Measurements from ENCODE around the gene MED26.

The MED26 gene

DNA sequence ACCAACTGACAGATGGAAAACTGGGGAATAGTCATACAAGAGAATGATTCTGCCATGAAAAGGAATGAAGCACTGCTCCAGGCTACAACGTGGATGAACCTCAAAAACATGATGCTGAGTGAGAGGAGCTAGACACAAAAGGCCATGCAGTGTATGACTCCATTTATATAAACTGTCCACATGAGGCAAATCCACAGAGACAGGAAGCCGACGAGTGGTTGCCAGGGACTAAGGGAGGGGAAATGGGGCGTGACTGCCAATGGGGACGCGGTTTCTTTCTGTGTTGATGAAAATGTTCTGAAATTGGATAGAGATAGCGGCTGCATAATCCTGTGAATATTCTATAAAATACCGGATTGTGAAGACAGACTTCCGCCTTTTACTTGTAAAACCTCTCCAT, 21.7 kb upstream of the MED26 start:
- no peak for DNase-seq (ENCODE audit: low read depth in 2 of 2)

DNA sequence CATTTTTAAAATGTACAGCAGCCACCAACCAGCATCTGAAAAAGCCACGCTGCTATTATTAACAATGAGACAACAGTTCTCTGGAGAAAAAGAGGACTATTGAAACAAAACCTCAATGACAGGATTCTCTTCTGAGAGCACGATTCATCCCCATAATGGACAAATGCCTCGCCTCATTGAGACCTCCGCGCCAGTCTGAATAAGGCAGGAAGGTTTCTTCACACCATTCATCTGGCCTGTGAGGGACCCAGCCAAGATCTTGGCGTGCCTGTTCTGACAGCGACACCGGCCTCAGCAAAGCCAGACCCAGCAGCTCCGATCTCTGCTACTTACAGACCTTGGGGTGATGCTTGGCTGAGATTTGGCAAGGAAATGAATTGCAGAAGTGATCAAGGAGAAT, 17.1 kb upstream of the MED26 start:
- no peak for DNase-seq (ENCODE audit: low read depth in 2 of 2)

DNA sequence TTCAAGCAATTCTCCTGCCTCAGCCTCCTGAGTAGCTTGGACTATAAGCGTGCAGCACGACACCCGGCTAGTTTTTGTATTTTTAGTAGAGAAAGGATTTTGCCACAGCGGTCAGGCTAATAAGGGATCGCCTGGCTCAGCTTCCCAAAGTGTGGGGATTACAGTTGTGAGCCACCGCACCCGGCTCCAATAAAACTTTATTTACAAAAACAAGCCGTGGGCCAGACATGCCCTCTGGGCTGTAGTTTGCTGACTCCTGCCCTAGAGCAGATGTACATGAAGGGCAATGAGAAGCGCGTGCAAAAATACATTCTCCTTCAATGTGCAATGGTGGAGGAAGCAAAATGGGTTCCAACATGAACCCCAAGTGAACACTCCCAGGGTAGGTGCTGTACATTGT, 13.7 kb upstream of the MED26 start:
- DNase-seq (ENCODE audit: low read depth in 2 of 2) = no peak

DNA sequence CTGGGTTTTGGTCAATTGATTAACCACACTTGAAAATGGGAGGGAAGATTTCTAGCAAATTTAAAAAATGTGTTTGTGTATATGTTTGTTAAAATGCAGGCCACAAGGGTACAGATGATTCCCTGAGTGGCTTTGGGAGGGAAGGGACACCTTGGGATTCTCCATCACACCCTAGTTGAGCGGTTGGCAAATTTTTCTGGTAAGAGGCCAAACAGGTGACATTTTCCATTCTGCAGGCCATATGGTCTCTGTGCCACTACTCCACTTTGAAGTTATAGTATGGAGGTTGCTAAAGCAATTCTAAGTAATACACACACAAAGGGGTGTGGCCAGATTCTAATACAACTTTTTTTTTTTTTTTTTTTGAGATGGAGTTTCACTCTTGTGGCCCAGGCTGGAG, 12.9 kb upstream of the MED26 start:
- no peak for DNase-seq (ENCODE audit: low read depth in 2 of 2)

DNA sequence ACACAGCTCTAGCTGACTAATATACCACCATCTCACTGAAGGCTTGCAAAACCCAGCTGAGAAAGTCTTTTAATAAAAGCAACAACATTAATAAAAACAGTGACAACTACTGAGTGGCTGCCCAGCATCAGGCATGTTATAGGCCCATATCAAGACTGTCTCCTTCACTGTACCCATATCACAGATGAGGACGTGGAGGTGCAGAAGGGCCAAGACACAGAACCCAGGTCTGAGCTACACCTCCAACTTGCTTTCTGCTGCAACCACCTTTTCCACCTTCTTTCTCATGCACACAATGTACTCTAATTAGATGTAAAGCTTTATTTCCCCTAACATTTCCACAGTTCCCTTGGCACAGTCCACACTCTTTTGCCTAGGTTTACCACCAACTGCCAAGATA, 10.7 kb upstream of the MED26 start:
- no peak for DNase-seq (ENCODE audit: low read depth in 2 of 2)

DNA sequence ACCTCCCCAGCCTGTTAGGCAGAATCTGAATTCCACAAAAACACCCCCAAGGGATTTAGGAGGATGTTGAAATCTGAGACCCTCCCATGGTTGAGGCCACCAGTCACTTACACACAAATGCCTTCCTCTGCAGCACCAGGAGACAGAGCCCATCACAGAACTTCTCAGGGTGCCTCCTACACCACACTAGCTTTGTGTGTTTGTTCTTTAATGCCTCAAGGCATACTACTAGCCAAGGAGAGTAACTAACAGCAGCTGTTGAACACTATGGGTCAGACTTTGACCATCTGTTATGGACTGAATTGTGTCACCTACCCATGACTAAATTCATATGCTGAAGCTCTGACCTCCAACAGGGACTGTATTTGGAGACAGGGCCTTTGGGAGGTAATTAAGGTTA, 9.5 kb upstream of the MED26 start:
- DNase-seq (ENCODE audit: low read depth in 2 of 2) = no peak

DNA sequence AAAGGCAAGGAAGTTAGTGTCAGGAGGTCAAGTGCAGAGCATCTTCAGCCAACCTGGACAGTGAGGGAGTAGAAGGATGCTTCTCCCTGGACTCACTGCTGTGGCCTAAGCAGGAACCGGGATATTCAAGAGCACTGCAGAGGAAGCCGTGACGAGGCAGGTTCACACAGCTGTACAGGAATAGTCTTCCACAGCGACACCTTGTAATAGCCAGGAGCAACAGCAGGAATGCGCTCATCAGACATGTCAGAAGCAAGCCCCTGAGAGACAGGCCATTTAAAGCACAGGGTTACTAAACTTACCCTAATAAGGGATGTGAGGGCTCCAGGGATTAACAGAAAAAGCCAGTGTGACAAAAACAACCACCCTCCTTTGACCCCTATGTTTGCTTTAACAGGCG, 3.5 kb upstream of the MED26 start:
- DNase-seq (ENCODE audit: low read depth in 2 of 2) = no peak

DNA sequence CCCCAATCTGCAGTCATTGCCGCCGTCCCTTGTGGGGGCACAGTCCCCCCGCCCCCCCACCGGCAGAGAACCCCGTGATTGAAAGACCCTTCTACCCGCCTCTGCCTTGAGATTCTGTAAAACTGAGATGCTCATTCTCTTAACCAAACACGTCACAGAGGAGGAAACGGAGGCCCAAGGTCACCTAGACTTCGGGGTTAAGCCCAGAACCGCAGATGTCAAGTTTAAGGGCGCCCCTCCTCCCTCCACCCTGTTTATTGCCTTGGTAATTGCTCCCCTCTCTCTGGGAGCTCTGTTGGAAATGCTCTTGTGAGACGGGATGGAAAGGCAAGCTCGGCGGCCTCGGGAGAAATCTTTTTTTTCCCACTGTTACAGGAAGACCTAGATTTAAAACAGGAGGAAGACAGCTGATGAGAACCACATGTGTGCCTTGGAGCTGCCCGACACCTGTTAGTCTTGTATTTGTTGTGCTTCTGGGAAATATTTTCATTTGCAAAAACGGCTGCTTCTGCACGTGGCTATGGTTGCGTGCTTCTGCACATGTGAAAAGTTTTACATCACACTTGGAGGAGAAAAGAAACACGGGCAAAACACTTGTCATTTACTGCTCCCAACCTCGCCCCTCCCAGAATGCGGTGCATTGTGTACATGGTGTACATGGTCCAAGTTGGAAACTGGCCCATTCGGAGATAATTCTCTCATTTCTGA, 1.1 kb upstream of the MED26 start:
- DNase-seq (ENCODE audit: low read depth in 2 of 2) = no peak

DNA sequence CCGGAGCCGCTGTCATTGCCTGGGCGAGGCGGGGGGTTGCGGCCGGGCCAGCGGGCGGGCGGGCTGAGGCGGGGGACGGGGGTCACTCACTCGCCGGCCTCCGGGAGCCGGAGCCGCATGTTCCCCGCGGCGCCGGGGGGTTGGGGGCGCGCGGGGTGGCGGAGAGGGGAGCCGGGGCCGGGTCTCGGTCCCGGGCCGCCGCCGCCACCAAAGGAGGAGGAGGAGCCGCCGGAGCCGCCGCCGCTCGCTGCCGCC, 149 bp downstream of the MED26 start:
- no peak for DNase-seq (ENCODE audit: low read depth in 2 of 2)

DNA sequence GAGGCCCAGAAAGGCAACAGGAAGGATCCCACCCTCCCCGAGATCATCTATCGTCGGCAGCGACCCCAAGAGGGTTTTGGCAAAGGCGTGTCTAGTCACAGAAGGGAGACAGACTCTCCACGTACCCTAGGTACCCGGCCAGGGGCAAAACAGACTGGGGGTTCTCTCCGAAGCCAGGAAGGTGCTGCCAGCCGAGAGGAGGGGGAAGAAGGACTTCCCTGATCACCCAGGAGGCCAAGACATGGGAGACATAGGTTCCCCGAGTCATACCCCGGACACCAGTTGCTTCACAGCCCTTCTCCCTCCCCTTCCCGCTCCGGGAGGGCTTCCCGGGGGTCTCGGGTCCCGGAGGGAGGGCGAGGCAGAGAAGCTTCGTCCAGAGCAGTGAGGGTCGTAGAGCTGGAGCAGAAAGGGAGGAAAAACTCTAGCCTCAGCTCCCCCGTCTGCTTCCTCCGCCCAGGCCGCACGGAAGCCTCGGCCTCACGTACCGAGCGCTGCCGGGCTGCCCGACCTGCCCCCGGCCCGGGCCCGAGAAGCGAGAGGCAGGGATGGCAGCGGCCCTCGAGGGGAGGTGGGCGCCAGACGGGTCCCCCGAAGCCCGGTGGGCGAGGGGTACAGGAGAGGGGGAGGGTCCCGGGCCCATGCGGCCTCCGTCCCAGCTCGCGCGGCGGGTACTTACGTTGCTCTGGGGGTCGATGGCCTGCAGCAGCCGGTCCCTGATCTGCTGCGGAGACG, 644 bp downstream of the MED26 start:
- no peak for DNase-seq (ENCODE audit: low read depth in 2 of 2)

DNA sequence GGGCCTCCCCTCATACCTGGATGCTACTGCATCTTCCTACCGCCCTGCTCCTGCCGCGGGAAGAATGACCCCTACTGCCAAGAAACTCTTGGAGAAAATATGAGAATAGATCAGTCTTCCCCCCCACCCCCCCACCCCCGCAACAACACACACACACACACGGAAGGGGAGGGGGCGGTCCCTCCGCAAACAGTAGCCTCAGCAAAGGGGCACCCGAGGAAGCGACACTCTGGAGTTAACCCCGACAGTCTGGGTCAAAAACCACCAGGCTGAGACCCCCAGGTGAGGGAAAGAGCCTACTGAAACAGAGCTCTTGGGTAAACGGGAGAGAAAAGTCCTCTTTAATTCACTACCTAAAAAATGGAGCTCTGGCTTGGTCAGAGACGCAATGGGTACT, 1.2 kb downstream of the MED26 start:
- no peak for DNase-seq (ENCODE audit: low read depth in 2 of 2)

DNA sequence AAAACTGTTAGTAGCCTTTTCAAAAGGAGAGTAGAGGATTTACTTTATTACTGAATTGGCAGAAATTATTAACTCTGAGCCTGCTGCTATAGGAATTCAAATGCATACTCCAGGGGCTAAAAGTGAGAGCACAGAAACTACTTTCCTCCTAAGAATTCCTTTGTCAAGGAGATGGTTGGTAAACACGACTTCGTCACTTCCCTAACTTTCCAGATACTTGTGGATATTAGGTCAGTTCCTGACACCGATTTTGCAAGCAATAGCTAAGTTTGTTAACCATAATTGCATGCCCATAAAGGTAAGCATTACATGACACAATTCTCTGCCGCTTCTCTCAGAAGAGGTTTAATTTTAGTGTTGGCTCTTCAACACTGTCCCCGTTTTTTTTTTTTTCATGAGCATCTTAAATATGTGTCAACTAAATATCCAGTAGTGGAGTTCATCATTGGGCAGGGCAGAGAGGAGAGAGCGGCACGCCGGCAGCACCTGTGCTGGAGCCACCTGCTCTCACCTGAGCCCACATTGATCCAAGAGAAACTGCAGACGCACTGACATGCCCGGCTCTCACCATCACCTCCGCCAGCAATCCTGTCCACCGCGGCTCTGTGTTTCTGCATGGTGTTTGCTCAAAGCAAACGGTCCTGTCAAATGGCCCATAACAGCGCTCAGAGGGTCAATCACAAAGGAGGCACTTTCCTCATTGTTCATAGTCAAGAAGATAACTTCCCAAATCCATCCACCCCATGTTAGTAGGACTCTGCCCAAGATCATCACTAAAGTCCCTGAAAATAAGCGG, 2.6 kb downstream of the MED26 start:
- DNase-seq (ENCODE audit: low read depth in 2 of 2) = no peak

DNA sequence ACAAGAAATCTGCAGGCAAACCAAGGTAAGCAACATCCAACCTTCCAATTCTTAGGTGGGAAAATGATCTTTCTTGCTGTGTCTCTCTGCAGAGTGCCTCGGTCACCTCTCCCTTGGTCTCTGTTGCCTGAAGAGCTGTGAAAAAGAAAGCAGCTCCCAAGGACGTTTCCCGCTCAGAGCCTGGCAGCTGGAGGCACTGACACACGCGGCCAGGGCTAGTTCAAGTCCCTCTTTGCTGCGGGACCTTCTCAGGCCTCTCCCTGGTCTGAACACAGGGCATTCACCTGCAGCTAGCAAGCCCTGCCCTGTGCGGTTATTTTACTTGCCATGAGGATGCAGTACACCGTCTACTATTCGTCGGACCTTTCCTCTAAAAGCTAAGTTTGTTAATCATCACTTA, 3.8 kb downstream of the MED26 start:
- no peak for DNase-seq (ENCODE audit: low read depth in 2 of 2)

DNA sequence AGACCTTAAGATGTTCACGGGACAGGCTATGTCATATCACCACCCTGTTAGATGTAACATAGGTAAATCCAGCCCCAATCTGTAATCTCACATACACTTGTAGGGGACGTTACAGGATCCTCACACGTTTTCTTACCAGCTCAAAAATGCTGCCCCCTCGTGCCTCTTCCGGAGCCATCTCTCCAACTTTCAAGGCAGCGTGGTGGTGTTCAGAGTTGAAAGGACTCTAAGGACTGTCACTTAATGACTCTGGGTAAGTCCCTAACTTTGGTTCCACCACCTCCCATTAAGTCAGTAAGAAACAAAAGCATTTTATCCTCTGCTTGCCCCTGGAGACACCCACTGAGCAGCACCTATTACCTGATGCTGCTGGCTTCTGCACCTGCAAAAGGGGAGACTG, 4.4 kb downstream of the MED26 start:
- DNase-seq (ENCODE audit: low read depth in 2 of 2) = no peak

DNA sequence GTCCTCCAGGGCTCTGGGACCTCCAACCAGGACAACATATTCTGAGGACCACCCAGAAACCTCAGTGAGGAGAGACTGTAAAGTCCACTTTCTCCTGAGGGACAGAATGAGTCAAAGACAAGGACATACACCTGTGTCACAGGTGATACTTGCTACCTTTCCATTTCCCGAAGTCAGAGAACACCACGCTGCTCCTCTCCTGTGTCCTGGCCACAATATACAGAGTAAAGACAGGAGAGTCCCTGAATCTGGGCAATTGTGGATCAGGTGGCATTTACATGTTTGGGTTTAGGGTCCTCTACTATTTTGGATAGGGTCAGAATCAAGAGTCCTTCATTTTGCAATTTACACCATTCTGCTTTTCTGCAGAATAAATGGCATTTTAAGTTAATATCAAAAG, 4.9 kb downstream of the MED26 start:
- no peak for DNase-seq (ENCODE audit: low read depth in 2 of 2)

DNA sequence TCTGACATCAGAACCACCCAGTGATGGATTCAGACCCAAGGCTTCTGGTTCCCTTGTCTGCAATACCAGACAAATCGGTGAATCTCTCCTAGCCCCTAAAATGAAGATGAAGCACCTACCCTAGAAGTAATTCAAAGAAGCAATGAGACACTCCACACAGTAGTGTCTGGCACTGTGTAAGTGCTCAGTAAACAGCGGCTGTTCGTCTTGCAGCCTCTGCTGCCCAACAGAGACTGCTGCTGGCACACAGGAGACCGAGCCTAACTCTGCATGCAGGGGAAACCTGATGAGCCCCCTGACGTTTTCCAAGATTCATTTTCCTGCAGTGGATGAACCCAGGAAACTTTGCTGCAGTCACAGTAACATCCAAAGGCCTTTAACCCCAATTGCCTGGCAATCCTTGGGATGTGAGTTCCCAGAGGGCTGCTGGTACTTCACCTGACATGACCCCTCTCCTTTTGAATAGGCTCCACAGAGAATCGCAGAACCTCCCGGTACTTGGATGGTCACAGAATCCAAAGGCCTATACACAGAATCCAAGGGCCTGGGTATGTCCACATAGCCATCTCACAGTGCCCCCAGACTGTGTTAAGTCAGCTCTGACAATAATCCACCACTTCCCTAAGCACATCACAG, 6.7 kb downstream of the MED26 start:
- no peak for DNase-seq (ENCODE audit: low read depth in 2 of 2)

DNA sequence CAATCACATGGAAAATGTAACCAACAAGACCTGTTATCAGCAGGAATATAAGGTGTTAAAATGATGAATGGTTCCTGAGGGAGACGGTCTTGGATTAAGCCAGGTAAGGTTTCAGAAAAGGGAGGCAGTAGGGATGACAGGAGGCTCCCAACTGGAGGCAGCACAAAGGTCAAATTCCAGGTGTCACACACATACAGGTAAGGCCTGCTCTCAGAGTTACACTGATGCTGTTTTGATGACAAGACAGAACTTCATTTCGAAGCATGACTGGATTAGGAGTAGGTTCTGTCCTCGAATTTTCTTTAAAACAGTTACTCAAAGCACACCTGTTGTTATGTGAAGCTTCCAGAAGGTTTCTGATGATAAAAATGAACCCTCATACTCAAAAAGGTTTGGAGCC, 7.4 kb downstream of the MED26 start:
- no peak for DNase-seq (ENCODE audit: low read depth in 2 of 2)

DNA sequence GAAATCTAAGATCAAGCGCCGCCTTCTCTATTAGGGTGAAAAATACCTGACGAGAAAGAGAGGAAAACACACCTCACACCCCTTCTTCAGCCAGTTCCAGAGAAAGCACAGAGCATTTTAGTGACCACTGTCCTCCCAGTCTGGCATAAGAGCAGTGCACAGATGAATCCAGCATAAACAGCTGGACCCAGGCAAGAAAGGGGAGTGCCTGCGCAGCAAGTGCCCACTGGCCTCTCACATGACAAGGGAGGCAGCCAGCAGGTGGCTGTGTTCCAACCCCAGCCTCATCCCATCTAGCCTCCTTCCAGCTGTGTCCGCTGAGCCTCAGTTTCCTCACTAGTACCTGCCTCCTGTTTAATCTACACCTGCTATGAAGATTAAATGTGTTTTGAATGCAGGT, 8.0 kb downstream of the MED26 start:
- DNase-seq (ENCODE audit: low read depth in 2 of 2) = no peak

DNA sequence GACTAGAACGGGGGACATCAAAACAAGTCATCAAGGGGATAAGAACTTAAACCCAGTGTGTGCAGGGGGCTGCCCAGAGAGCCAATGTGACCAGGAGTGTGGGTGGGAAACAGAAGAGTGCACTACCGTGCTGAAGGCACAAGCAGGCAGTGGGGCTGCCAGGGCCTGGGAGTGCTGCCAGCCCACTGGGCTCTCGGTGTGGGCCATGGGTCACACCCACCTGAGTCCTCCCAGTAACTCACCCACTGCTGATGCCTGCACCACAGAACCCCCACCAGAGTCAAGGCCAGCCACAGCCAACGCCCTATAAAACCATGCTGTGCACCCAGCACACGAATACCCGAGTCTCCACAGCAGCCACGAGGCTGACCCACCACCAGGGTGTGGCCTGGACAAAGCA, 8.5 kb downstream of the MED26 start:
- no peak for DNase-seq (ENCODE audit: low read depth in 2 of 2)

DNA sequence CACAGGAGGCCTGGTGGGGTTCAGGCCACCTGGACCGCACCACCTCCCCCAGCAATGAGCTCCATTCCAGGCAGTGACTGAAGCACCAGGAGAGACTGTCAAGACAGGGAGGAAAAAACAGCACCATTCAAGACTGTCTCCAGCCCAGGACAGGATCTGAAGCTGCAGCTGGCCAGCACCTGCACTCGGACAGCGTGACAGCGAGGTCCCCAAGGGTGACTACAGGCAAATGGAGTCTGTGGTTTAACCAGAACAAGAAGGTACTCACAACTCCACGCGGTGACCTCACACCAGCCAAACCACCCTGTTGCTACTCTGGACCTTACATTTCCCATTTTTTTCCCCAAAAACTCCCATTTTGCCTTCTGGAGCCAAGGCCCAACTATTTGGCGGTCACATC, 9.8 kb downstream of the MED26 start:
- DNase-seq (ENCODE audit: low read depth in 2 of 2) = no peak

DNA sequence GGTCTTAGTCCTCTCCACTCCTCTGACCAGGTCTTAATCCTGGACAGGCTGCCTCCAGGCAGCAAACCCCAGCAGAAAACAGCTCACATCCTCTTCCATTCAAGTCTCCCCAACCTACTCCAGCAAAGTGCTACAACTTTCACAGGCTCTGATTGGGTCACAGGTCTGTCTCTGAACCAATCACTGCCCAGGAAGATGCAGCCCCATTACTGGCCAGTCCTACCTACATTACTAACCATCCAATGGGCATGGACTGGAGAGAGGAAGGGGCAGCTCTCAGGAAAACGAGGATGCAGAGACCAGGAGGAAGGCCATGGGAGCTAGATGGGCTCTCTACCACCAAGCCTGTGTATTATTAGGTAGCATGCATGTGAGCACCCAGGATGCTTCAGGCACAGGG, 12.2 kb downstream of the MED26 start:
- no peak for DNase-seq (ENCODE audit: low read depth in 2 of 2)

DNA sequence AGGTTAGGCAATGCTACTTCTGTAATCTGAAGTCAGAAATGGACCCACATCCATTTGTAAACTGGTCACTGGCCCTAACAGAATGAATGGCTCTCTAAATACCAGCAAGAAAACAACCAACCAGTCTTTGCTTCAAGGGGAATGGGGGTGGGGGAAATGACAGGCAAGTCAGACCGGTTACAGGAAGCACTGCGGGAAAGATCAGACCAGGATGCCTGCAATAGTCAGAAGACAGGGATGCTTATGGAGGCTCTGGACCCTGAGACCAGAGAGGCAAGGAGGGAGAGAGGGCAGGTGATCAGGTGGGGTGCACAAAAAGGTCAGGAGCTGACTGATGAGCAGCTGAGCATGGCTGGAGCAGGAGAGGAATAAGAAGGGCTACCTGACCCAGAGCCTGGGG, 13.1 kb downstream of the MED26 start:
- DNase-seq (ENCODE audit: low read depth in 2 of 2) = no peak

DNA sequence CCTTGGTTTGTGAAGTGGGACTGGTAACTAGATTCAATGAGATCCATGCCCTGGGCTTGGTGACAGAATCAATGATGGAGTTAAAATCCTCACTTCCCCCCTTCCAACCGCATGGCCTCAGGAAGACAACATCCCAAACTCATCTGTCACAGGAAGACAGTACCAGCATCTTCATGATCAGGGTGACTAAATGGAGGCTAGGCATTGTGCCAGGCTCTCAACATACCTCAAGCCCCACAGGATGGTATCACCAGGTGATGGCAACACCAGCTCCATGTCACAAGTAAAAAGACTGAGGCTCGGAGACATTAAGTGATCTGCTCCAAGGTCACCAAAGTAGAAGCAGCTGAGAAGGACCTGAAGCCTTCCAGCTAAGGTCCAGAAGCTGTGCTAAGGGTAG, 14.2 kb downstream of the MED26 start:
- DNase-seq (ENCODE audit: low read depth in 2 of 2) = no peak

All from activated CD8-positive, alpha-beta memory T cell treated with anti-CD3 and anti-CD28 coated beads for 4 hours (primary cell).